Activated CD4-positive, alpha-beta memory T cell treated with anti-CD3 and anti-CD28 coated beads, Interleukin-2, amount 10 ng/mL, durations not matched to agents 7 days and 5 days (primary cell): ENCODE measurements around the gene ZBED2. TPM values are rescaled to one million over a fixed set of nuclear protein-coding genes. Genes with fewer than 3 reads are reported as not detected.
"Not testable (repeated sequence)": the region's sequence is repeated elsewhere in the genome, so short reads cannot be mapped to it uniquely, and the experiment has no call there.

Experiments used
- CTCF ChIA-PET: fragments of 350-600 bp; sonication (Branson Sonifier 250); formaldehyde crosslinking; loops from one replicate; lab custom pipeline; 2021; ENCODE audit warnings: antibody characterized with exemption, inconsistent platforms; lab: Charles Lee
- POLR2A ChIA-PET: fragments of 350-600 bp; sonication (Branson Sonifier 250); formaldehyde crosslinking; loops from one replicate; lab custom pipeline; 2021; ENCODE audit warnings: antibody characterized with exemption; lab: Charles Lee
- DNase-seq: peaks from one replicate; pipeline ENCODE4 v3.0.0-alpha.2; 2020
- H3K27ac Mint-ChIP-seq: one replicate; pipeline ENCODE4 v1.8.0; 2021; ENCODE audit warnings: mild to moderate bottlenecking, mixed read lengths
- H3K27me3 Mint-ChIP-seq: one replicate; pipeline ENCODE4 v1.8.0; 2021; ENCODE audit warnings: mixed read lengths
- H3K36me3 Mint-ChIP-seq: one replicate; pipeline ENCODE4 v1.8.0; 2021; ENCODE audit warnings: low read depth, mixed read lengths
- H3K4me1 Mint-ChIP-seq: one replicate; pipeline ENCODE4 v1.8.0; 2021; ENCODE audit warnings: mixed read lengths
- H3K4me3 Mint-ChIP-seq: one replicate; pipeline ENCODE4 v1.8.0; 2021; ENCODE audit warnings: mild to moderate bottlenecking, mixed read lengths
- H3K9me3 Mint-ChIP-seq: one replicate; pipeline ENCODE4 v1.8.0; 2021; ENCODE audit warnings: mixed read lengths
- total RNA-seq, 2 experiments: library from RNA; stranded (reverse); gene quantifications; one replicate each; pipeline ENCODE4 v1.2.3, GENCODE V29; 2021

The ZBED2 gene
- total RNA-seq, result 10 to 100 TPM; 36.6 to 38.7 TPM

DNA sequence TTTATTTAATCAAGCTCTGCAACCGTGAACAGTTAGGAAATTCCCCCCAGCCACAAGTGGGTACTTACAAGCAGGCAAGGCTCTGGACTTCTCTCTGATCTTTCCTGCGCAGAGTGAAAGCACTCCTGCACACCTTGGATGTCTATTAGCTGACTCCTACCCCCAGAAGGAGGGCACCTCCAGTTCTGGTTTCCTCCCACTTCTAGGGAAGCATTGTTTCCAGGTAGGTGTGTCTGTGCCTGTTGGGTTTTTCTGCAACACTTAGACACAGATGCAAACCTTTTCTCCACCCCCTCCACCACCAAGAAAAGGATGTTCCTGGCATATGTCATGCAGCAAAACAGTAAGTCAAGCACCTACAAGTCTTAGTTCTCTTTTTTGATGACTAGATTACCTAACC, at the start of gene ZBED2:
TSS of gene ZBED2 (minus strand) at position 115 of the 400 bp plus-strand sequence. CDS start 1,145 bp downstream, outside the sequence.
- Mint-ChIP-seq H3K4me3 (peak within 1 kb of the TSS; percentile 71), H3K27me3 (no peaks in the 10 kb centered on the region), H3K27ac (peak within 1 kb of the TSS; percentile 89), H3K9me3 (no peaks in the 10 kb centered on the region), H3K4me1 (peaks cover 80% of the 10 kb centered on the region), H3K36me3 (peaks cover 84% of the 10 kb centered on the region)
- POLR2A ChIA-PET, result interaction anchor here (1.2 to 6.6 kb wide), 11 partner anchors 9 to 77 kb away, joined by 3 to 45 read pairs (median 17); no protein-coding TSS in a partner anchor
- CTCF ChIA-PET, result interaction anchor here (1.1 to 3.2 kb wide), 4 partner anchors 15 to 48 kb away, joined by 3 to 26 read pairs (median 6); no protein-coding TSS in a partner anchor
- DNase-seq, result no peak

DNA sequence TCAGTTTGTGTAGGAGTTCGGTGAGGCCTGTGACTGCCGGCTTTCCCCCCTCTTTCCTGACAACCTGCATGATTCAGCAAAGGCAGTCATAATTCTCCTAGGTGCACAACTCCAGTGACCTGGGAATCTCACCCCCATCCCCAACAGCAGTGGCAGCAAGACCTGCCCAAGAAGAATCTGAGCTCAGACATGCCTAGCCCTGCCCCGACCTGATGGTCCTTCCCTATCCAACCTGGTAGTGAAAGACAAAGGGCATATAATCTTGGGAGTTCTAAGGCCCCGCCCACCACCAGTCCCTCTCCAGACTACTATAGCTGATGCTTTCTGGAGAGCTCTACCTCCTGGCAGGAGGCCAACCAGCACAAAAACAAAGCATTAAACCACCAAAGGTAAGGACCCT, 44.2 kb upstream of the ZBED2 start:
- DNase-seq, result no peak
- ChIA-PET POLR2A (no interaction called here), CTCF (no interaction called here)
- Mint-ChIP-seq H3K4me3 (no peak overlapping the region), H3K27me3 (no peaks in the 10 kb centered on the region), H3K27ac (no peak overlapping the region), H3K9me3 (peaks cover 44% of the 10 kb centered on the region), H3K36me3 (peaks cover 87% of the 10 kb centered on the region), H3K4me1 (no peaks in the 10 kb centered on the region)

GRCh38 chr3:111636366-111636885, 41.3 kb upstream of the ZBED2 start:
- peaks cover 84% of the 10 kb centered on the region for H3K36me3 Mint-ChIP-seq
- no peak overlapping the region for H3K27ac Mint-ChIP-seq
- peaks cover 30% of the 10 kb centered on the region for H3K9me3 Mint-ChIP-seq
- H3K4me3 Mint-ChIP-seq, result no peak overlapping the region
- no peak for DNase-seq
- H3K4me1 Mint-ChIP-seq, result no peaks in the 10 kb centered on the region
- no peaks in the 10 kb centered on the region for H3K27me3 Mint-ChIP-seq
- ChIA-PET CTCF (interaction anchor here (1.0 kb wide), 1 partner anchor 10 kb away, joined by 3 read pairs; no protein-coding TSS in a partner anchor), POLR2A (no interaction called here)

- CTCF ChIA-PET, result no interaction called here
Observed at GRCh38 chr3:111635403-111635802, 40.3 kb upstream of the ZBED2 start.

GRCh38 chr3:111630638-111631037, 35.5 kb upstream of the ZBED2 start:
- Mint-ChIP-seq H3K9me3 (peaks cover 47% of the 10 kb centered on the region), H3K36me3 (peaks cover 80% of the 10 kb centered on the region)
- H3K27me3 Mint-ChIP-seq, DNase-seq, H3K4me3 Mint-ChIP-seq, H3K27ac Mint-ChIP-seq, H3K4me1 Mint-ChIP-seq, CTCF ChIA-PET: not testable (repeated sequence)
- POLR2A ChIA-PET, result interaction anchor here (1.1 kb wide), 1 partner anchor 14 kb away, joined by 4 read pairs; no protein-coding TSS in a partner anchor

More at GRCh38 chr3:111635403-111635802, 40.3 kb upstream of the ZBED2 start:
- DNase-seq, result no peak
- no peaks in the 10 kb centered on the region for H3K4me1 Mint-ChIP-seq
- H3K36me3 Mint-ChIP-seq, result peaks cover 82% of the 10 kb centered on the region
- H3K4me3 Mint-ChIP-seq, result no peak overlapping the region
- peaks cover 32% of the 10 kb centered on the region for H3K9me3 Mint-ChIP-seq
- POLR2A ChIA-PET, result no interaction called here
- no peak overlapping the region for H3K27ac Mint-ChIP-seq
- H3K27me3 Mint-ChIP-seq, result no peaks in the 10 kb centered on the region

- CTCF ChIA-PET, result interaction anchor here (1.7 kb wide), 1 partner anchor 12 kb away, joined by 6 read pairs; no protein-coding TSS in a partner anchor
- H3K4me1 Mint-ChIP-seq, POLR2A ChIA-PET, H3K27ac Mint-ChIP-seq, H3K27me3 Mint-ChIP-seq, DNase-seq, H3K4me3 Mint-ChIP-seq: not testable (repeated sequence)
- peaks cover 87% of the 10 kb centered on the region for H3K36me3 Mint-ChIP-seq
- H3K9me3 Mint-ChIP-seq, result peaks cover 47% of the 10 kb centered on the region
Observed at GRCh38 chr3:111629018-111629417, 33.9 kb upstream of the ZBED2 start.

DNA sequence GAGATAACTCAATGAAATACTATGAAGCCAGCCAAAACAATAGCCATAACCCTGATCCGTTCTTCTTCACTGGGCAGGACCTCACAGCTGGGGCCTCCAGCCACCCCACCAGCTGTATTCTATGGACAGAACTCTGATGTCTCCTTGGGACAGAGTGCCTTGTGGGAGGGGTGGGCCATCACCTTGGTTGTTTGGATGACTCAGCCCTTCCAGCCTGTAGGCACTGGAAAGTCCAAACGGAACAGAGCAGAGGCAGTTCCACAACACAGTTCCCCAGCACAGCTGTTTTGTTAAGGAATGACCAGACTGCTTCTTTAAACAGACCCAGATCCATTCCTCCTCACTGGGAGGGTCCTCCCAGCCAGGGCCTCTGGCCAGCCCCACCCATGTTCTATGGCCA, 31.9 kb upstream of the ZBED2 start:
- DNase-seq, result no peak
- H3K27ac Mint-ChIP-seq, result no peak overlapping the region
- ChIA-PET CTCF (interaction anchor here (1.1 kb wide), 1 partner anchor 10 kb away, joined by 3 read pairs; no protein-coding TSS in a partner anchor), POLR2A (no interaction called here)
- H3K27me3 Mint-ChIP-seq, result no peaks in the 10 kb centered on the region
- H3K4me1 Mint-ChIP-seq, result peaks cover 8% of the 10 kb centered on the region
- no peak overlapping the region for H3K4me3 Mint-ChIP-seq
- H3K36me3 Mint-ChIP-seq, result peaks cover 79% of the 10 kb centered on the region
- H3K9me3 Mint-ChIP-seq, result peaks cover 42% of the 10 kb centered on the region

DNA sequence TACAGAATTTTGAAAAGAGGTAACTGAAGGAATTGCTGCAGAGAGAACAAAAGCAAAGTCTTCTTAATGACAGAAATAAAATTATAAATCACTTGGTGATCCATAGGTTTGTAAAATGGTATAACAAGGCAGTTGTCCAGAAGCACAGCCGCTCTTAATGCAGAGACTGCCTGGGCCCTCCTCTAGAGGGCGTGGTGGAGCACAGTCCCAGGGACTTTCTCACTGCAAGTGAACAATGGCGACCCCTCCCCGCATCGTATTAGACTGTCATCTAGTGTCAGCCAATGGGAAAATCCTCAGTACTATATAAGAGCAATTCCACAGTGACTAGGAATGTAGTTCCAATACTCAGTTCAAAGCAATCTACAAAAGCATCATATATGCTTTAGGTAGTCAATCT, 26.4 kb upstream of the ZBED2 start:
- H3K27me3 Mint-ChIP-seq, result no peaks in the 10 kb centered on the region
- H3K4me1 Mint-ChIP-seq, result peaks cover 24% of the 10 kb centered on the region
- ChIA-PET POLR2A (no interaction called here), CTCF (interaction anchor here (0.9 kb wide), 1 partner anchor 44 kb away, joined by 3 read pairs; no protein-coding TSS in a partner anchor)
- H3K27ac Mint-ChIP-seq, result no peak overlapping the region
- no peak overlapping the region for H3K4me3 Mint-ChIP-seq
- H3K9me3 Mint-ChIP-seq, result no peaks in the 10 kb centered on the region
- DNase-seq, result peak; percentile 31
- H3K36me3 Mint-ChIP-seq, result peaks cover 64% of the 10 kb centered on the region

GRCh38 chr3:111619833-111620232, 24.7 kb upstream of the ZBED2 start:
- Mint-ChIP-seq H3K4me1 (peaks cover 40% of the 10 kb centered on the region), H3K27ac (no peak overlapping the region), H3K27me3 (no peaks in the 10 kb centered on the region), H3K36me3 (peaks cover 66% of the 10 kb centered on the region), H3K4me3 (no peak overlapping the region), H3K9me3 (no peaks in the 10 kb centered on the region)
- CTCF ChIA-PET, result interaction anchor here (1.0 kb wide), 2 partner anchors 42 to 97 kb away, joined by 3 read pairs; no protein-coding TSS in a partner anchor
- POLR2A ChIA-PET, result interaction anchor here (5.9 kb wide), 1 partner anchor 74 kb away, joined by 75 read pairs; no protein-coding TSS in a partner anchor
- DNase-seq, result no peak

- H3K9me3 Mint-ChIP-seq, result no peaks in the 10 kb centered on the region
- no peak overlapping the region for H3K27ac Mint-ChIP-seq
- no peak for DNase-seq
- peaks cover 42% of the 10 kb centered on the region for H3K4me1 Mint-ChIP-seq
- peaks cover 66% of the 10 kb centered on the region for H3K36me3 Mint-ChIP-seq
- H3K27me3 Mint-ChIP-seq, result no peaks in the 10 kb centered on the region
- POLR2A ChIA-PET, result interaction anchor here (5.9 kb wide), 1 partner anchor 73 kb away, joined by 75 read pairs; no protein-coding TSS in a partner anchor
- no peak overlapping the region for H3K4me3 Mint-ChIP-seq
- CTCF ChIA-PET, result interaction anchor here (1.0 kb wide), 2 partner anchors 41 to 98 kb away, joined by 3 read pairs; no protein-coding TSS in a partner anchor
Observed at GRCh38 chr3:111618945-111619344, 23.8 kb upstream of the ZBED2 start.

GRCh38 chr3:111617912-111618601, 22.9 kb upstream of the ZBED2 start:
- H3K36me3 Mint-ChIP-seq, result peaks cover 71% of the 10 kb centered on the region
- H3K9me3 Mint-ChIP-seq, result no peaks in the 10 kb centered on the region
- POLR2A ChIA-PET, result interaction anchor here (5.9 kb wide), 1 partner anchor 72 kb away, joined by 75 read pairs; no protein-coding TSS in a partner anchor
- DNase-seq, result no peak
- peak overlapping the region; percentile 58 for H3K27ac Mint-ChIP-seq
- no peaks in the 10 kb centered on the region for H3K27me3 Mint-ChIP-seq
- CTCF ChIA-PET, result interaction anchor here (0.7 to 3.4 kb wide), 5 partner anchors 16 to 100 kb away, joined by 5 to 35 read pairs (median 7); partner anchors contain the start of gene ZBED2
- no peak overlapping the region for H3K4me3 Mint-ChIP-seq
- H3K4me1 Mint-ChIP-seq, result peaks cover 51% of the 10 kb centered on the region

- Mint-ChIP-seq H3K27me3 (no peaks in the 10 kb centered on the region), H3K27ac (peak overlapping the region; percentile 87), H3K9me3 (no peaks in the 10 kb centered on the region), H3K4me1 (peaks cover 57% of the 10 kb centered on the region), H3K4me3 (no peak overlapping the region), H3K36me3 (peaks cover 75% of the 10 kb centered on the region)
- DNase-seq, result no peak
- CTCF ChIA-PET, result interaction anchor here (1.1 to 3.4 kb wide), 7 partner anchors 11 to 76 kb away, joined by 3 to 35 read pairs (median 7); partner anchors contain the start of gene ZBED2
- POLR2A ChIA-PET, result interaction anchor here (1.9 to 5.9 kb wide), 3 partner anchors 23 to 71 kb away, joined by 21 to 75 read pairs (median 23); partner anchors contain the start of gene ZBED2
Observed at GRCh38 chr3:111617406-111617805, 22.3 kb upstream of the ZBED2 start.
